ENCODE data around the gene CLASP1. TPM values are rescaled to one million over a fixed set of nuclear protein-coding genes. Genes with fewer than 3 reads are reported as not detected.

The CLASP1 gene
- total and polyA plus RNA-seq, 2 of the 8 experiments (the other 6 are each of a cell fraction or from before 2014, with no cell fraction given), result 7.3 to 53.9 TPM

DNA sequence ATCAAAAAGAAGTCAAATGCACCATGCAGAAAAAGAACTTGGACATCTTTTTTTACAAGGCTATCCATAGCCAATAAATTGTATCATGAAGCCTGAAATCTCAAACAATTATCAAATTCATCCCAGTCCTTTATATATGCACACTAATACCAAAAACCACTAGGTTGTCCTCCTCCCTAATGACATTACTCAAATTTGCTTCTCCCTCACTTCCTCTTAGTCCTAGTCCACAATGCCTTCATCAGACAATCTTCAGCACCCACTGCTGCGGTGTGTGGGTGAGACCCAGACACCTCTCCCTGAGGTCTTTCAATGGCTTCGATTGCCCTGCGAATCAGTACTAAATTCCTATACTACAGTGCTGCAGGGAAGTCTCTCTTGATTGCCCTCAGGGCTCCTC, 58.1 kb downstream of the CLASP1 start:
- ChIA-PET CTCF (ENCODE audit: partially characterized antibody) (no interaction called here), POLR2A (ENCODE audit: partially characterized antibody) (no interaction called here)
- FAIRE-seq, result no peak
- no peak for TF ChIP-seq NANOG (IDR thresholded peaks at IDR 0.05; ENCODE audit: insufficient read depth, low read depth, low read length, poor library complexity, severe bottlenecking)
- no peak for TF ChIP-seq RAD21 (IDR thresholded peaks at IDR 0.05 in 1 of 2, conservative IDR thresholded peaks at IDR 0.05 in 1 of 2; ENCODE audit: low read depth in 2 of 2, low read length in 2 of 2)
- TF ChIP-seq, protein P1, sequence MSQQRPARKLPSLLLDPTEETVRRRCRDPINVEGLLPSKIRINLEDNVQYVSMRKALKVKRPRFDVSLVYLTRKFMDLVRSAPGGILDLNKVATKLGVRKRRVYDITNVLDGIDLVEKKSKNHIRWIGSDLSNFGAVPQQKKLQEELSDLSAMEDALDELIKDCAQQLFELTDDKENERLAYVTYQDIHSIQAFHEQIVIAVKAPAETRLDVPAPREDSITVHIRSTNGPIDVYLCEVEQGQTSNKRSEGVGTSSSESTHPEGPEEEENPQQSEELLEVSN (IDR thresholded peaks at IDR 0.05), result no peak
- no peak for TF ChIP-seq RNF2 (IDR thresholded peaks at IDR 0.05; ENCODE audit: borderline replicate concordance, low read depth, low read length, missing control alignments, poor library complexity, severe bottlenecking)
- no peak for TF ChIP-seq GABPA (IDR thresholded peaks at IDR 0.05; ENCODE audit: borderline replicate concordance, insufficient read depth, low read length)
- TF ChIP-seq RXRA (IDR thresholded peaks at IDR 0.05; ENCODE audit: insufficient read depth, low read depth, low read length), result no peak
- TF ChIP-seq CHD2 (IDR thresholded peaks at IDR 0.05; ENCODE audit: low read length), result no peak
- no peak for TF ChIP-seq SIX5 (IDR thresholded peaks at IDR 0.05; ENCODE audit: low read depth, low read length)
- no peak for TF ChIP-seq SAP30 (IDR thresholded peaks at IDR 0.05; ENCODE audit: insufficient read depth, insufficient replicate concordance, low read length)
- TF ChIP-seq BCL11A (IDR thresholded peaks at IDR 0.05; ENCODE audit: low read depth in 2 of 2, low read length in 2 of 2), result no peak
- TF ChIP-seq CREB1 (IDR thresholded peaks at IDR 0.05), result no peak
- TF ChIP-seq EGR1 (IDR thresholded peaks at IDR 0.05; ENCODE audit: borderline replicate concordance, low read depth, low read length), result no peak

More for the DNA sequence above, 58.1 kb downstream of the CLASP1 start:
- no peak overlapping the region for H2BK5ac ChIP-seq (ENCODE audit: low read depth, low read length)
- H2BK15ac ChIP-seq (ENCODE audit: low read length), result no peak overlapping the region
- H3K23me2 ChIP-seq (ENCODE audit: low read depth, low read length), result no peaks in the 10 kb centered on the region
- H4K20me1 ChIP-seq (replicated peaks in 1 of 2; ENCODE audit: control insufficient read depth in 1 of 2, insufficient read depth in 2 of 2, low read length in 2 of 2), result peaks cover 1 to 2% of the 10 kb centered on the region in 2 experiments
- H4K8ac ChIP-seq (ENCODE audit: extremely low read depth, insufficient read depth, low read length), result no peak overlapping the region
- H3K18ac ChIP-seq (ENCODE audit: extremely low read depth, low read length), result no peak overlapping the region
- no peak overlapping the region for H3K23ac ChIP-seq (ENCODE audit: insufficient read length)
- no peak overlapping the region for H3K14ac ChIP-seq (ENCODE audit: insufficient read length)
- H3K9ac ChIP-seq (replicated peaks in 1 of 4; ENCODE audit: extremely low read depth in 1 of 4, low read depth in 3 of 4, low read length in 3 of 4), result no peak overlapping the region
- no peak overlapping the region for H2AFZ ChIP-seq (ENCODE audit: low read length)
- H2BK120ac ChIP-seq (replicated peaks; ENCODE audit: low read depth, low read length), result no peak overlapping the region
- WGBS, 2 experiments (ENCODE audit: extremely low coverage in 1 of 2, insufficient coverage in 1 of 2, insufficient read length in 1 of 2, insufficient replicate concordance in 2 of 2, low coverage in 1 of 2, low lambda C conversion rate in 2 of 2, missing lambda C conversion rate in 1 of 2), result 95% methylated on average over 3 of the region's 3 CpGs; no CpG with 5 or more reads in 1 of the 2 experiments
- no peak overlapping the region for H2BK20ac ChIP-seq (ENCODE audit: low read length)
- no peaks in the 10 kb centered on the region for H3K4me1 ChIP-seq (replicated peaks in 1 of 4; ENCODE audit: control insufficient read depth in 3 of 4, insufficient read depth in 4 of 4, low read length in 3 of 4)
- no peaks in the 10 kb centered on the region; a peak in 1 of 8 replicates for H3K36me3 ChIP-seq (ENCODE audit: control insufficient read depth in 2 of 4, insufficient read depth in 4 of 4, low read length in 3 of 4)
- no peak overlapping the region for H4K91ac ChIP-seq (replicated peaks; ENCODE audit: insufficient read length, low read length)
- no peak overlapping the region for H2BK12ac ChIP-seq (ENCODE audit: low read depth, low read length)
- peaks cover 0 to 40% of the 10 kb centered on the region in 2 experiments; a peak in 2 of 4 replicates for H3K79me2 ChIP-seq (ENCODE audit: control insufficient read depth in 1 of 2, insufficient read depth in 2 of 2, low read length in 2 of 2)
- DNase-seq (ENCODE audit: low read depth in 1 of 2, low spot score in 2 of 2), result no peak
- no peak overlapping the region for H3K4me3 ChIP-seq (ENCODE audit: extremely low read depth in 1 of 4, insufficient read depth in 2 of 4, low read depth in 3 of 4, low read length in 4 of 4)
- no peak overlapping the region for H3K4me2 ChIP-seq (ENCODE audit: insufficient read depth in 1 of 2, low read depth in 2 of 2, low read length in 2 of 2)
- no peak overlapping the region for H4K5ac ChIP-seq (ENCODE audit: insufficient read length, low read depth, low read length)
- H3K4ac ChIP-seq (replicated peaks; ENCODE audit: insufficient read length, low read depth, low read length), result no peak overlapping the region
- no peaks in the 10 kb centered on the region for H3K9me3 ChIP-seq (ENCODE audit: insufficient read depth in 2 of 2, low read depth in 1 of 2, low read length in 1 of 2)
- H2AK5ac ChIP-seq (ENCODE audit: low read depth, low read length), result no peak overlapping the region
- H3K27me3 ChIP-seq (replicated peaks in 1 of 4; ENCODE audit: control insufficient read depth in 3 of 4, extremely low read depth in 1 of 4, insufficient read depth in 3 of 4, low read length in 3 of 4), result no peaks in the 10 kb centered on the region
- peaks cover 6% of the 10 kb centered on the region for H3K79me1 ChIP-seq (ENCODE audit: low read depth, low read length)
- H3K56ac ChIP-seq (replicated peaks; ENCODE audit: insufficient read length, low read depth, low read length), result no peak overlapping the region
- H3K27ac ChIP-seq (ENCODE audit: low read depth, low read length), result no peak overlapping the region

All from H1 (cell line).